ENCODE results near the gene DHX8. TPM values are rescaled to one million over a fixed set of nuclear protein-coding genes. Genes with fewer than 3 reads are reported as not detected.

The DHX8 gene
- total RNA-seq, 1 experiment from 2014 or later: 53.5 TPM

GRCh38 chr17:43465049-43465448, 18.7 kb upstream of the DHX8 start:
- Histone ChIP-seq H3K9ac (ENCODE audit: low read length) (no peak overlapping the region), H3K4me3 (replicated peaks in 1 of 2; ENCODE audit: low read depth in 1 of 2, low read length in 2 of 2) (no peak overlapping the region), H3K27ac (ENCODE audit: low read depth, low read length) (no peak overlapping the region), H3K9me2 (ENCODE audit: insufficient read depth) (no peaks in the 10 kb centered on the region), H3K36me3 (ENCODE audit: control insufficient read depth in 1 of 2, insufficient read depth in 2 of 2, low read length in 2 of 2) (no peaks in the 10 kb centered on the region), H3K9me3 (ENCODE audit: control insufficient read depth in 1 of 2, insufficient read depth in 1 of 2, low read depth in 1 of 2, low read length in 2 of 2) (no peaks in the 10 kb centered on the region), H3K79me2 (ENCODE audit: insufficient read depth, low read length) (no peaks in the 10 kb centered on the region), H3K4me2 (ENCODE audit: low read length) (no peak overlapping the region), H3K27me3 (ENCODE audit: insufficient read depth, low read length) (no peaks in the 10 kb centered on the region), H2AFZ (ENCODE audit: low read depth, low read length, poor library complexity, severe bottlenecking) (no peak overlapping the region), H4K20me1 (ENCODE audit: insufficient read depth) (no peaks in the 10 kb centered on the region), H3K4me1 (ENCODE audit: control insufficient read depth in 1 of 2, insufficient read depth in 2 of 2, low read length in 2 of 2) (peaks cover 0 to 17% of the 10 kb centered on the region in 2 experiments; a peak in 2 of 4 replicates)
- ChIA-PET CTCF (no interaction called here), RAD21 (ENCODE audit: low non-redundant PET in 1 of 2, low total read pairs in 2 of 2, uncharacterized antibody in 2 of 2, unreplicated experiment in 2 of 2) (no interaction called here), POLR2A (interaction anchor here (0.9 kb wide), 1 partner anchor 66 kb away, joined by 3 read pairs; the partner anchor contains the start of gene ARL4D)
- TF ChIP-seq SP1 (IDR thresholded peaks at IDR 0.05; ENCODE audit: low read depth): no peak
- TF ChIP-seq ELF1 (IDR thresholded peaks at IDR 0.05; ENCODE audit: borderline replicate concordance, low read depth): no peak
- TF ChIP-seq TCF7L2 (IDR thresholded peaks at IDR 0.05; ENCODE audit: borderline replicate concordance, extremely low read depth, insufficient read depth, insufficient read length): no peak
- no peak for TF ChIP-seq SRF (IDR thresholded peaks at IDR 0.05; ENCODE audit: low read depth)
- TF ChIP-seq ZNF274 (IDR thresholded peaks at IDR 0.05; ENCODE audit: low read depth, low read length): no peak
- intact Hi-C loops (cut with micrococcal nuclease): no loop called here
- DNase-seq (ENCODE audit: low read depth, low spot score) (no peak), ATAC-seq (no peak)
- no TSS peak for BruUV-seq (replicated peaks)

- ChIA-PET POLR2A (interaction anchor here (0.8 to 1.7 kb wide), 2 partner anchors 49 to 70 kb away, joined by 3 to 7 read pairs; partner anchors contain the start of gene ARL4D), CTCF (interaction anchor here (1.0 to 3.5 kb wide), 3 partner anchors 16 to 75 kb away, joined by 3 to 12 read pairs (median 4); partner anchors contain the start of genes ARL4D and DHX8), RAD21 (ENCODE audit: low non-redundant PET in 1 of 2, low total read pairs in 2 of 2, uncharacterized antibody in 2 of 2, unreplicated experiment in 2 of 2) (interaction anchor here in 1 of 2 experiments (0.7 kb wide), 1 partner anchor 16 kb away, joined by 3 read pairs; the partner anchor contains the start of gene DHX8)
- Histone ChIP-seq H3K79me2 (ENCODE audit: insufficient read depth, low read length) (no peaks in the 10 kb centered on the region), H2AFZ (ENCODE audit: low read depth, low read length, poor library complexity, severe bottlenecking) (peak overlapping the region; percentile 97), H3K9me3 (ENCODE audit: control insufficient read depth in 1 of 2, insufficient read depth in 1 of 2, low read depth in 1 of 2, low read length in 2 of 2) (no peaks in the 10 kb centered on the region), H3K9me2 (ENCODE audit: insufficient read depth) (no peaks in the 10 kb centered on the region), H3K4me3 (replicated peaks in 1 of 2; ENCODE audit: low read depth in 1 of 2, low read length in 2 of 2) (no peak overlapping the region), H3K4me2 (ENCODE audit: low read length) (peak overlapping the region; percentile 54; the same call in 1 of the 2 replicates), H3K27me3 (ENCODE audit: insufficient read depth, low read length) (no peaks in the 10 kb centered on the region), H3K27ac (ENCODE audit: low read depth, low read length) (no peak overlapping the region), H3K9ac (ENCODE audit: low read length) (no peak overlapping the region), H4K20me1 (ENCODE audit: insufficient read depth) (no peaks in the 10 kb centered on the region), H3K4me1 (ENCODE audit: control insufficient read depth in 1 of 2, insufficient read depth in 2 of 2, low read length in 2 of 2) (peaks cover 0 to 17% of the 10 kb centered on the region in 2 experiments; a peak in 2 of 4 replicates), H3K36me3 (ENCODE audit: control insufficient read depth in 1 of 2, insufficient read depth in 2 of 2, low read length in 2 of 2) (no peaks in the 10 kb centered on the region)
- intact Hi-C loops (cut with micrococcal nuclease): no loop called here
- no peak for ATAC-seq
- DNase-seq (ENCODE audit: low read depth, low spot score): no peak
- TF ChIP-seq EZH2phosphoT487 (IDR thresholded peaks at IDR 0.05; ENCODE audit: borderline replicate concordance) (no peak), CEBPB (IDR thresholded peaks at IDR 0.05; ENCODE audit: low read depth) (no peak), SIN3A (IDR thresholded peaks at IDR 0.05; ENCODE audit: low read depth) (no peak), JUND (IDR thresholded peaks at IDR 0.05) (no peak), TCF7L2 (IDR thresholded peaks at IDR 0.05; ENCODE audit: borderline replicate concordance, extremely low read depth, insufficient read depth, insufficient read length) (no peak), CBX3 (IDR thresholded peaks at IDR 0.05; ENCODE audit: low read depth) (no peak), MAX (IDR thresholded peaks at IDR 0.05) (no peak), ZBTB33 (IDR thresholded peaks at IDR 0.05; ENCODE audit: extremely low read depth, insufficient replicate concordance, low read length) (no peak), ZNF274 (IDR thresholded peaks at IDR 0.05; ENCODE audit: low read depth, low read length) (no peak), FOSL1 (IDR thresholded peaks at IDR 0.05; ENCODE audit: low read depth) (no peak), POLR2A (IDR thresholded peaks at IDR 0.05; ENCODE audit: borderline replicate concordance, extremely low read depth, insufficient read depth, insufficient read length) (no peak), SRF (IDR thresholded peaks at IDR 0.05; ENCODE audit: low read depth) (no peak), ELF1 (IDR thresholded peaks at IDR 0.05; ENCODE audit: borderline replicate concordance, low read depth) (no peak), ATF3 (IDR thresholded peaks at IDR 0.05) (no peak), RAD21 (IDR thresholded peaks at IDR 0.05; ENCODE audit: low read depth) (no peak)
- BruUV-seq (replicated peaks): no TSS peak
Observed at GRCh38 chr17:43467981-43468581, 15.7 kb upstream of the DHX8 start.

All from HCT116 (cell line).